GM12878 (cell line): ENCODE data around the gene DCAF8. TPM values are rescaled to one million over a fixed set of nuclear protein-coding genes. Genes with fewer than 3 reads are reported as not detected.

ENCODE experiments used
- ATAC-seq: fragments of 200-7000 bp; cut with Tn5 transposase; 3 replicates; pipeline ENCODE4 v1.9.1; 2020; ENCODE audit warnings: mild to moderate bottlenecking, moderate library complexity
- BruUV-seq: library from RNA; stranded (reverse); fragments of 400-500 nt; replicated peaks from 2 replicates; lab custom pipeline; 2021; lab: Mats Ljungman, UMichigan
- CTCF ChIA-PET: fragments of 300-600 bp; sonication (Branson Sonifier 250); formaldehyde crosslinking; extraction: SDS; loops from one replicate; lab custom pipeline; 2021; ENCODE audit warnings: inconsistent platforms; lab: Yijun Ruan, JAX
- POLR2A ChIA-PET: fragments of 350-600 bp; formaldehyde crosslinking; extraction: SDS; loops from one replicate; lab custom pipeline; 2021; ENCODE audit warnings: inconsistent platforms; lab: Charles Lee
- RAD21 ChIA-PET: fragments of 300-600 bp; sonication (Branson Sonifier 250); formaldehyde crosslinking; loops from one replicate; lab custom pipeline; 2023; ENCODE audit warnings: antibody characterized with exemption; ENCODE audit not compliant: unreplicated experiment; lab: Charles Lee
- SMC1A ChIA-PET: fragments of 300-600 bp; sonication (Branson Sonifier 250); formaldehyde crosslinking; loops from one replicate; lab custom pipeline; 2023; ENCODE audit not compliant: unreplicated experiment, uncharacterized antibody; lab: Charles Lee
- DNase-seq: peaks from one replicate; pipeline ENCODE4 v3.0.0-alpha.2; 2011; ENCODE audit warnings: low read depth, low spot score
- FAIRE-seq: peaks from 3 replicates; lab custom pipeline; 2011; peaks lifted over from hg19 to GRCh38; lab: Jason Lieb, UNC
- H2AFZ ChIP-seq: 2 replicates; pipeline ENCODE4 v1.6.0; 2011; ENCODE audit warnings: low read depth, low read length, control low read depth; ENCODE audit not compliant: control insufficient read depth
- H3K27ac ChIP-seq: 2 replicates; pipeline ENCODE4 v1.5.1; 2011; ENCODE audit warnings: control low read depth; ENCODE audit not compliant: control insufficient read depth, insufficient read depth
- H3K27me3 ChIP-seq, 2 experiments: replicated peaks in 1 of 2; 2 replicates each; pipeline versions ENCODE4 v1.6.0 to v1.6.1; 2011; ENCODE audit warnings: low read length in 1 of 2; ENCODE audit not compliant: control insufficient read depth in 2 of 2, insufficient read depth in 2 of 2
- H3K36me3 ChIP-seq, 2 experiments: 2 replicates each; pipeline ENCODE4 v1.5.1; 2011; ENCODE audit warnings: low read length in 1 of 2; ENCODE audit not compliant: control insufficient read depth in 2 of 2, insufficient read depth in 2 of 2
- H3K4me1 ChIP-seq: 2 replicates; pipeline ENCODE4 v1.6.1; 2011; ENCODE audit warnings: mild to moderate bottlenecking, low read length, moderate library complexity, mixed read lengths; ENCODE audit not compliant: control insufficient read depth, insufficient read depth
- H3K4me2 ChIP-seq: 2 replicates; pipeline ENCODE4 v1.6.0; 2011; ENCODE audit warnings: control low read depth; ENCODE audit not compliant: control insufficient read depth, insufficient read depth
- H3K4me3 ChIP-seq: fragments of 200-600 bp; sonication (generic); 2 replicates; pipeline ENCODE4 v1.5.1; 2016
- H3K79me2 ChIP-seq: 2 replicates; pipeline ENCODE4 v1.6.0; 2011; ENCODE audit warnings: low read length; ENCODE audit not compliant: control insufficient read depth, insufficient read depth
- H3K9ac ChIP-seq: 2 replicates; pipeline ENCODE4 v1.8.0; 2011; ENCODE audit warnings: low read length, control low read depth, mixed read lengths; ENCODE audit not compliant: control insufficient read depth, insufficient read depth
- H3K9me3 ChIP-seq: replicated peaks from 3 replicates; pipeline ENCODE4 v1.5.1; 2011; ENCODE audit warnings: mild to moderate bottlenecking, low read length; ENCODE audit not compliant: control insufficient read depth, insufficient read depth
- H4K20me1 ChIP-seq: 2 replicates; pipeline ENCODE4 v1.6.0; 2011; ENCODE audit not compliant: control insufficient read depth, insufficient read depth
- ATF2 ChIP-seq: IDR thresholded peaks from 2 replicates; pipeline ENCODE4 v1.6.1; 2012; ENCODE audit warnings: low read length, inconsistent platforms
- E2F8 ChIP-seq: fragments of 450-650 bp; IDR thresholded peaks from 2 replicates; pipeline ENCODE4 v1.6.1; 2018; ENCODE audit warnings: mild to moderate bottlenecking, low read depth, moderate library complexity; ENCODE audit not compliant: partially characterized antibody
- EZH2 ChIP-seq: IDR thresholded peaks from 2 replicates; pipeline ENCODE4 v1.6.1; 2012; ENCODE audit warnings: low read depth, mild to moderate bottlenecking, control low read depth, inconsistent platforms, low read length, borderline replicate concordance; ENCODE audit not compliant: control insufficient read depth
- RUNX3 ChIP-seq: IDR thresholded peaks from 2 replicates; pipeline ENCODE4 v1.6.1; 2012; ENCODE audit warnings: low read length, inconsistent platforms
- WGBS: methylation state at CpG from one replicate; pipeline ENCODE4 v1.1.6; 2016; ENCODE audit warnings: low lambda C conversion rate; ENCODE audit not compliant: insufficient replicate concordance, insufficient coverage; ENCODE audit errors: missing lambda C conversion rate; 5-methylcytosine and 5-hydroxymethylcytosine counted together
- in situ Hi-C: fragments of 300-500 bp; cut with MboI; formaldehyde crosslinking; loops from 9 replicates; pipeline ENCODE4 v1.14.3; 2018; ENCODE audit warnings: mixed read lengths
- intact Hi-C: fragments of 100-400 bp; cut with micrococcal nuclease; formaldehyde crosslinking; loops from one replicate; pipeline ENCODE4 v1.14.2; 2022; ENCODE audit not compliant: unreplicated experiment
- polyA plus RNA-seq, 11 experiments: library from polyadenylated mRNA; depleted of rRNA in 4 of 11; unstranded in 6 of 11; stranded (reverse) in 5 of 11; fragments of >200 nt; fragmentation: Nextera tagmentation in 4 of 11; fragmentation: Illumina TruSeq in 1 of 11; extraction: Ambion mirVana in 4 of 11; extraction: Trizol in 1 of 11; gene quantifications; 1 replicate in 1 of 11; 2 replicates in 10 of 11; pipeline versions ENCODE4 v1.2.1 to v1.2.3, GENCODE V29; 2011 to 2016; ENCODE audit warnings: inconsistent platforms in 2 of 11, missing spikeins in 2 of 11, low read depth in 1 of 11
- total RNA-seq, 4 experiments: library from RNA; depleted of rRNA in 3 of 4; stranded (reverse); fragments of >200 nt in 3 of 4; fragmentation: Illumina TruSeq in 1 of 4; extraction: Trizol in 1 of 4; gene quantifications; 2 replicates each; pipeline versions ENCODE4 v1.2.1 to v1.2.3, GENCODE V29; 2013 to 2021

Gene DCAF8
- total and polyA plus RNA-seq, 10 of the 15 experiments (the other 5 are each of a cell fraction or from before 2014, with no cell fraction given): 10.4 to 152 (median 84.6) TPM

- no peak for TF ChIP-seq EZH2
- no peak for TF ChIP-seq E2F8
These were observed 22.6 kb downstream of the DCAF8 start (continued) for GRCh38 chr1:160239582-160240299.

GRCh38 chr1:160238408-160238807 lies 23.9 kb downstream of the DCAF8 start:
- H3K36me3 ChIP-seq: peaks cover 9 to 23% of the 10 kb centered on the region in 2 experiments
- intact Hi-C loops: no loop called here
- CTCF ChIA-PET: interaction anchor here (0.6 to 7.2 kb wide), 10 partner anchors 14 to 192 kb away, joined by 3 to 116 read pairs (median 5); no protein-coding TSS in a partner anchor

More at GRCh38 chr1:160238408-160238807, 23.9 kb downstream of the DCAF8 start:
- Histone ChIP-seq H3K27ac (no peak overlapping the region), H3K4me1 (peaks cover 4% of the 10 kb centered on the region; the same call in 1 of the 2 replicates), H3K9ac (no peak overlapping the region), H2AFZ (no peak overlapping the region), H3K4me3 (no peak overlapping the region), H3K27me3 (no peaks in the 10 kb centered on the region), H4K20me1 (no peaks in the 10 kb centered on the region), H3K9me3 (no peaks in the 10 kb centered on the region), H3K4me2 (no peak overlapping the region), H3K79me2 (no peaks in the 10 kb centered on the region; the same call in 1 of the 2 replicates)
- 96% methylated on average over 5 of the region's 5 CpGs for WGBS
- ATAC-seq (no peak), DNase-seq (no peak), FAIRE-seq (no peak)
- BruUV-seq: no TSS peak
- POLR2A ChIA-PET: interaction anchor here (1.1 kb wide), 1 partner anchor 34 kb away, joined by 4 read pairs; no protein-coding TSS in a partner anchor
- TF ChIP-seq ATF2: no peak
- TF ChIP-seq RUNX3: peak; percentile 34; the same call in 1 of the 2 replicates
- RAD21 ChIA-PET: interaction anchor here (1.5 to 6.3 kb wide), 4 partner anchors 13 to 53 kb away, joined by 6 to 31 read pairs (median 7); no protein-coding TSS in a partner anchor
- in situ Hi-C loops: no loop called here
- SMC1A ChIA-PET: interaction anchor here (1.0 to 5.8 kb wide), 8 partner anchors 10 to 153 kb away, joined by 3 to 19 read pairs (median 6); no protein-coding TSS in a partner anchor
